Uterus (tissue), 2 donors: Measurements from ENCODE around the gene ADGRD2.

ENCODE experiments used
- POLR2A ChIP-seq, 2 donors: fragments of 450-650 bp; IDR thresholded peaks; one replicate each; pipeline ENCODE4 v1.6.1; 2016; ENCODE audit warnings: antibody characterized with exemption in 2 of 2, mild to moderate bottlenecking in 1 of 2, moderate library complexity in 1 of 2
- TF ChIP-seq, protein P1 (sequence below), 4 experiments: fragments of 200-600 bp in 2 of 4; fragments of 450-650 bp in 2 of 4; sonication (generic) in 2 of 4; IDR thresholded peaks; one replicate each; pipeline ENCODE4 v1.5.1; 2016 to 2019; ENCODE audit warnings: antibody characterized with exemption in 4 of 4, mild to moderate bottlenecking in 2 of 4, moderate library complexity in 1 of 4

GRCh38 chr9:124511891-124512805 lies 61.9 kb downstream of the ADGRD2 start:
- TF ChIP-seq, protein P1, sequence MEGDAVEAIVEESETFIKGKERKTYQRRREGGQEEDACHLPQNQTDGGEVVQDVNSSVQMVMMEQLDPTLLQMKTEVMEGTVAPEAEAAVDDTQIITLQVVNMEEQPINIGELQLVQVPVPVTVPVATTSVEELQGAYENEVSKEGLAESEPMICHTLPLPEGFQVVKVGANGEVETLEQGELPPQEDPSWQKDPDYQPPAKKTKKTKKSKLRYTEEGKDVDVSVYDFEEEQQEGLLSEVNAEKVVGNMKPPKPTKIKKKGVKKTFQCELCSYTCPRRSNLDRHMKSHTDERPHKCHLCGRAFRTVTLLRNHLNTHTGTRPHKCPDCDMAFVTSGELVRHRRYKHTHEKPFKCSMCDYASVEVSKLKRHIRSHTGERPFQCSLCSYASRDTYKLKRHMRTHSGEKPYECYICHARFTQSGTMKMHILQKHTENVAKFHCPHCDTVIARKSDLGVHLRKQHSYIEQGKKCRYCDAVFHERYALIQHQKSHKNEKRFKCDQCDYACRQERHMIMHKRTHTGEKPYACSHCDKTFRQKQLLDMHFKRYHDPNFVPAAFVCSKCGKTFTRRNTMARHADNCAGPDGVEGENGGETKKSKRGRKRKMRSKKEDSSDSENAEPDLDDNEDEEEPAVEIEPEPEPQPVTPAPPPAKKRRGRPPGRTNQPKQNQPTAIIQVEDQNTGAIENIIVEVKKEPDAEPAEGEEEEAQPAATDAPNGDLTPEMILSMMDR (IDR thresholded peaks at IDR 0.05) = no peak
- no peak for TF ChIP-seq POLR2A (IDR thresholded peaks at IDR 0.05)
